Ectodermal cell (in vitro differentiated cells): ENCODE measurements around the gene H3-3A.

Source experiments
- H3K27ac ChIP-seq: 2 replicates; pipeline ENCODE4 v1.7.0; 2013; ENCODE audit warnings: mild to moderate bottlenecking, low read depth, low read length; ENCODE audit not compliant: insufficient read depth, poor library complexity, severe bottlenecking
- H3K27me3 ChIP-seq: 2 replicates; pipeline ENCODE4 v1.7.0; 2013; ENCODE audit warnings: mild to moderate bottlenecking, low read length; ENCODE audit not compliant: insufficient read depth, control insufficient read depth, poor library complexity, severe bottlenecking
- H3K36me3 ChIP-seq: one replicate; pipeline ENCODE4 v1.7.0; 2013; ENCODE audit warnings: low read length; ENCODE audit not compliant: control insufficient read depth, insufficient read depth
- H3K4me1 ChIP-seq: one replicate; pipeline ENCODE4 v1.7.0; 2013; ENCODE audit warnings: low read length; ENCODE audit not compliant: control insufficient read depth, insufficient read depth
- H3K4me3 ChIP-seq: 2 replicates; pipeline ENCODE4 v1.7.0; 2013; ENCODE audit warnings: low read depth, low read length, control low read depth; ENCODE audit not compliant: insufficient read depth
- H3K9me3 ChIP-seq: 2 replicates; pipeline ENCODE4 v1.7.0; 2013; ENCODE audit warnings: mild to moderate bottlenecking, low read length, moderate library complexity; ENCODE audit not compliant: control insufficient read depth
- WGBS, 2 experiments: methylation state at CpG; one replicate each; pipeline ENCODE4 v1.1.7; 2013; ENCODE audit warnings: missing lambda C conversion rate in 2 of 2; 5-methylcytosine and 5-hydroxymethylcytosine counted together

H3-3A gene

GRCh38 chr1:226097866-226098625 is 35.5 kb downstream of the H3-3A start:
- H3K27me3 ChIP-seq = peaks cover 23% of the 10 kb centered on the region
- H3K36me3 ChIP-seq = no peaks in the 10 kb centered on the region
- H3K27ac ChIP-seq = no peak overlapping the region
- WGBS, 2 experiments = 81 to 83% methylated on average over 5 of the region's 5 CpGs
- no peaks in the 10 kb centered on the region for H3K9me3 ChIP-seq
- no peak overlapping the region for H3K4me3 ChIP-seq
- peaks cover 5% of the 10 kb centered on the region for H3K4me1 ChIP-seq

GRCh38 chr1:226098870-226099835 is 36.6 kb downstream of the H3-3A start:
- Histone ChIP-seq H3K4me1 (no peaks in the 10 kb centered on the region), H3K27me3 (peaks cover 23% of the 10 kb centered on the region), H3K27ac (no peak overlapping the region), H3K9me3 (no peaks in the 10 kb centered on the region), H3K4me3 (no peak overlapping the region), H3K36me3 (no peaks in the 10 kb centered on the region)
- 93 to 95% methylated on average over 3 of the region's 3 CpGs for WGBS, 2 experiments

- 24 to 27% methylated on average over 30 to 32 of the region's 32 CpGs for WGBS, 2 experiments
- Histone ChIP-seq H3K27me3 (peaks cover 23% of the 10 kb centered on the region), H3K4me3 (peak overlapping the region; percentile 2), H3K9me3 (no peaks in the 10 kb centered on the region), H3K27ac (no peak overlapping the region), H3K4me1 (no peaks in the 10 kb centered on the region), H3K36me3 (no peaks in the 10 kb centered on the region)
These were observed 38.2 kb downstream of the H3-3A start for GRCh38 chr1:226100436-226101391.

- Histone ChIP-seq H3K4me1 (no peaks in the 10 kb centered on the region), H3K9me3 (no peaks in the 10 kb centered on the region), H3K36me3 (no peaks in the 10 kb centered on the region), H3K27me3 (peaks cover 19% of the 10 kb centered on the region), H3K27ac (no peak overlapping the region), H3K4me3 (no peak overlapping the region)
- 79 to 80% methylated on average over 8 of the region's 8 CpGs for WGBS, 2 experiments
These were observed 42.2 kb downstream of the H3-3A start for GRCh38 chr1:226104671-226105121.

GRCh38 chr1:226107471-226108460 is 45.2 kb downstream of the H3-3A start:
- no peak overlapping the region for H3K27ac ChIP-seq
- no peaks in the 10 kb centered on the region for H3K36me3 ChIP-seq

GRCh38 chr1:226108935-226109828 is 46.7 kb downstream of the H3-3A start:
- Histone ChIP-seq H3K36me3 (no peaks in the 10 kb centered on the region), H3K27me3 (peaks cover 20% of the 10 kb centered on the region), H3K4me3 (peak overlapping the region; percentile 58), H3K9me3 (no peaks in the 10 kb centered on the region), H3K4me1 (peaks cover 18% of the 10 kb centered on the region), H3K27ac (no peak overlapping the region)
- WGBS, 2 experiments = 21 to 22% methylated on average over 23 of the region's 23 CpGs

More at GRCh38 chr1:226107471-226108460, 45.2 kb downstream of the H3-3A start:
- H3K9me3 ChIP-seq = no peaks in the 10 kb centered on the region
- H3K4me3 ChIP-seq = no peak overlapping the region
- peaks cover 20% of the 10 kb centered on the region for H3K27me3 ChIP-seq
- peaks cover 18% of the 10 kb centered on the region for H3K4me1 ChIP-seq
- 60 to 65% methylated on average over 3 of the region's 3 CpGs for WGBS, 2 experiments

- no peaks in the 10 kb centered on the region for H3K9me3 ChIP-seq
- no peak overlapping the region for H3K27ac ChIP-seq
- H3K4me1 ChIP-seq = peaks cover 18% of the 10 kb centered on the region
- H3K27me3 ChIP-seq = peaks cover 20% of the 10 kb centered on the region
- WGBS, 2 experiments = 0 to 1% methylated on average over 57 of the region's 57 CpGs
- H3K4me3 ChIP-seq = peak overlapping the region; percentile 58
- H3K36me3 ChIP-seq = no peaks in the 10 kb centered on the region
These were observed 47.3 kb downstream of the H3-3A start for GRCh38 chr1:226109829-226110248.

GRCh38 chr1:226110249-226111097 is 48.0 kb downstream of the H3-3A start:
- no peaks in the 10 kb centered on the region for H3K36me3 ChIP-seq
- peaks cover 18% of the 10 kb centered on the region for H3K4me1 ChIP-seq
- no peak overlapping the region for H3K27ac ChIP-seq
- no peaks in the 10 kb centered on the region for H3K9me3 ChIP-seq
- 1% methylated on average over 73 of the region's 73 CpGs for WGBS, 2 experiments
- H3K27me3 ChIP-seq = peaks cover 20% of the 10 kb centered on the region
- H3K4me3 ChIP-seq = peak overlapping the region; percentile 58
